Measurements from ENCODE around the gene SMAD6.

DNA sequence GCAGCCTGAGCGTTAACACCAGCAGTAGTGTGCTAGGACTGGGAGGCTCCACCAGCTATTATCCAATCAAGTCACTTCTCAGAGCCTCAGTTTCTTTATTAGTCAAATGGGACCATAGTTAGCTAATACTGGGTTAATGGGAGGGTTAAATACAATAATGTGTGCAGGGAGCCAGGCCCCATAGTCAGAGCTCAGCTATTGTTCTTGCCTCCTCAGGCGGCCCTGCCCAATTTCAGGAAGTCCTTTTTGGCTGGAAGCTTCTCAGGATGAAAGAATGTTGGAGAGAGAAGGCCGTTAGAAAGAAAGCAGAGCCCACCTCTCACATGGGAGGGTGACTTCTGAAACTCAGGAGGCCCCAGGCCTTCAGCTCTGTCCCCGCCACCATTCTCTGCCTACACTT, 39.5 kb upstream of the SMAD6 start:
- no peak for TF ChIP-seq POLR2A (IDR thresholded peaks at IDR 0.05)
- TF ChIP-seq, protein P1, sequence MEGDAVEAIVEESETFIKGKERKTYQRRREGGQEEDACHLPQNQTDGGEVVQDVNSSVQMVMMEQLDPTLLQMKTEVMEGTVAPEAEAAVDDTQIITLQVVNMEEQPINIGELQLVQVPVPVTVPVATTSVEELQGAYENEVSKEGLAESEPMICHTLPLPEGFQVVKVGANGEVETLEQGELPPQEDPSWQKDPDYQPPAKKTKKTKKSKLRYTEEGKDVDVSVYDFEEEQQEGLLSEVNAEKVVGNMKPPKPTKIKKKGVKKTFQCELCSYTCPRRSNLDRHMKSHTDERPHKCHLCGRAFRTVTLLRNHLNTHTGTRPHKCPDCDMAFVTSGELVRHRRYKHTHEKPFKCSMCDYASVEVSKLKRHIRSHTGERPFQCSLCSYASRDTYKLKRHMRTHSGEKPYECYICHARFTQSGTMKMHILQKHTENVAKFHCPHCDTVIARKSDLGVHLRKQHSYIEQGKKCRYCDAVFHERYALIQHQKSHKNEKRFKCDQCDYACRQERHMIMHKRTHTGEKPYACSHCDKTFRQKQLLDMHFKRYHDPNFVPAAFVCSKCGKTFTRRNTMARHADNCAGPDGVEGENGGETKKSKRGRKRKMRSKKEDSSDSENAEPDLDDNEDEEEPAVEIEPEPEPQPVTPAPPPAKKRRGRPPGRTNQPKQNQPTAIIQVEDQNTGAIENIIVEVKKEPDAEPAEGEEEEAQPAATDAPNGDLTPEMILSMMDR (IDR thresholded peaks at IDR 0.05), result no peak
